ENCODE results near the gene CYSTM1. TPM values are rescaled to one million over a fixed set of nuclear protein-coding genes. Genes with fewer than 3 reads are reported as not detected.

The CYSTM1 gene
- total RNA-seq, 1 experiment from 2014 or later = 43.3 TPM

DNA sequence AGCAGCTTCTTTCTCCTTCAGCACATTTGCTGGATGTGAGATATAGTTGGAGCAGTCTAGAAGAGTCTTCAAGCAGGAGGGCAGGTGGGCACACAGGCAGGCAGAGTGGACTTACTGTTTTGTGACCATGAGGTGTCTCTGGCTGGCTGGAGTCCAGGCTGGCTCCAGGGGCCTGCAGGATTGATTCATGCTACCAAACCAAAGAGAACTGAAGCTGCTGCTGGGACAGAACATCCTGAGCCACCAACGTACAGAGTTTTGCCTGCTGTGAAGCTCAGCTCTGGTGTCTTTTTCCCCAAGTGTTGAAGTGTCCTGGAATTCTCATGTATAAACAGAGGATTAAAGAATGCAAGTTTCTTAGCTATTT lies 45.7 kb downstream of the CYSTM1 start:
- CTCF ChIA-PET = no interaction called here
- no peaks in the 10 kb centered on the region for H3K9me2 ChIP-seq (replicated peaks; ENCODE audit: low read length)

GRCh38 chr5:140221697-140222223 lies 46.8 kb downstream of the CYSTM1 start:
- no peak overlapping the region for H2AFZ ChIP-seq (ENCODE audit: low read length)

More for the DNA sequence above, 45.7 kb downstream of the CYSTM1 start:
- Histone ChIP-seq H3K9ac (ENCODE audit: low read length) (no peak overlapping the region), H3K9me3 (ENCODE audit: low read length) (no peaks in the 10 kb centered on the region), H3K27ac (ENCODE audit: low read length) (peak overlapping the region; percentile 65; the same call in 1 of the 2 replicates), H3K27me3 (ENCODE audit: low read length) (no peaks in the 10 kb centered on the region), H3K4me1 (ENCODE audit: insufficient read depth, low read length) (peaks cover 35% of the 10 kb centered on the region), H3K36me3 (ENCODE audit: low read depth, low read length) (peaks cover 7% of the 10 kb centered on the region; the same call in 1 of the 2 replicates), H3K79me2 (ENCODE audit: low read length) (no peaks in the 10 kb centered on the region), H2AFZ (ENCODE audit: low read length) (no peak overlapping the region), H3K4me2 (ENCODE audit: low read length) (no peak overlapping the region), H3F3A (ENCODE audit: low read length, unreplicated experiment) (no peaks in the 10 kb centered on the region), H3K4me3 (ENCODE audit: low read length) (no peak overlapping the region), H4K20me1 (ENCODE audit: low read length) (no peaks in the 10 kb centered on the region)
- intact Hi-C loops (cut with micrococcal nuclease) = loop anchor here (5.0 kb wide), 1 partner anchor 43 kb away; the partner anchor contains the start of gene CYSTM1
- no peak for ATAC-seq
- BruUV-seq (replicated peaks) = no TSS peak
- no peak for DNase-seq
- TF ChIP-seq, protein P1, sequence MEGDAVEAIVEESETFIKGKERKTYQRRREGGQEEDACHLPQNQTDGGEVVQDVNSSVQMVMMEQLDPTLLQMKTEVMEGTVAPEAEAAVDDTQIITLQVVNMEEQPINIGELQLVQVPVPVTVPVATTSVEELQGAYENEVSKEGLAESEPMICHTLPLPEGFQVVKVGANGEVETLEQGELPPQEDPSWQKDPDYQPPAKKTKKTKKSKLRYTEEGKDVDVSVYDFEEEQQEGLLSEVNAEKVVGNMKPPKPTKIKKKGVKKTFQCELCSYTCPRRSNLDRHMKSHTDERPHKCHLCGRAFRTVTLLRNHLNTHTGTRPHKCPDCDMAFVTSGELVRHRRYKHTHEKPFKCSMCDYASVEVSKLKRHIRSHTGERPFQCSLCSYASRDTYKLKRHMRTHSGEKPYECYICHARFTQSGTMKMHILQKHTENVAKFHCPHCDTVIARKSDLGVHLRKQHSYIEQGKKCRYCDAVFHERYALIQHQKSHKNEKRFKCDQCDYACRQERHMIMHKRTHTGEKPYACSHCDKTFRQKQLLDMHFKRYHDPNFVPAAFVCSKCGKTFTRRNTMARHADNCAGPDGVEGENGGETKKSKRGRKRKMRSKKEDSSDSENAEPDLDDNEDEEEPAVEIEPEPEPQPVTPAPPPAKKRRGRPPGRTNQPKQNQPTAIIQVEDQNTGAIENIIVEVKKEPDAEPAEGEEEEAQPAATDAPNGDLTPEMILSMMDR (conservative IDR thresholded peaks at IDR 0.05; ENCODE audit: low read depth, low read length) = no peak
- no peak for TF ChIP-seq EZH2 (IDR thresholded peaks at IDR 0.05; ENCODE audit: low read length, unreplicated experiment)
- TF ChIP-seq EZH2phosphoT487 (IDR thresholded peaks at IDR 0.05; ENCODE audit: borderline replicate concordance, low read length) = no peak
- POLR2A ChIA-PET (ENCODE audit: unreplicated experiment) = no interaction called here

More at GRCh38 chr5:140221697-140222223, 46.8 kb downstream of the CYSTM1 start:
- ChIA-PET POLR2A (ENCODE audit: unreplicated experiment) (interaction anchor here (0.6 kb wide), 1 partner anchor 16 kb away, joined by 3 read pairs; no protein-coding TSS in a partner anchor), CTCF (no interaction called here)
- Histone ChIP-seq H3K36me3 (ENCODE audit: low read depth, low read length) (peaks cover 7% of the 10 kb centered on the region; the same call in 1 of the 2 replicates), H3F3A (ENCODE audit: low read length, unreplicated experiment) (no peaks in the 10 kb centered on the region), H4K20me1 (ENCODE audit: low read length) (no peaks in the 10 kb centered on the region), H3K27ac (ENCODE audit: low read length) (peak overlapping the region; percentile 65), H3K4me1 (ENCODE audit: insufficient read depth, low read length) (peaks cover 31% of the 10 kb centered on the region), H3K9me2 (replicated peaks; ENCODE audit: low read length) (no peaks in the 10 kb centered on the region), H3K4me2 (ENCODE audit: low read length) (peak overlapping the region; percentile 63), H3K4me3 (ENCODE audit: low read length) (no peak overlapping the region), H3K9me3 (ENCODE audit: low read length) (no peaks in the 10 kb centered on the region), H3K79me2 (ENCODE audit: low read length) (no peaks in the 10 kb centered on the region), H3K9ac (ENCODE audit: low read length) (no peak overlapping the region), H3K27me3 (ENCODE audit: low read length) (no peaks in the 10 kb centered on the region)
- intact Hi-C loops (cut with micrococcal nuclease) = loop anchor here (5.0 kb wide), 1 partner anchor 44 kb away; the partner anchor contains the start of gene CYSTM1
- TF ChIP-seq, protein P1 (conservative IDR thresholded peaks at IDR 0.05; ENCODE audit: low read depth, low read length) = no peak
- no peak for TF ChIP-seq EZH2 (IDR thresholded peaks at IDR 0.05; ENCODE audit: low read length, unreplicated experiment)
- BruUV-seq (replicated peaks) = no TSS peak
- ATAC-seq = peak; percentile 85
- DNase-seq = peak; percentile 80
